HG02588 (cell line): ENCODE data around the gene GRXCR2.
"Not testable (repeated sequence)": the region's sequence is repeated elsewhere in the genome, so short reads cannot be mapped to it uniquely, and the experiment has no call there.

Source experiments
- ATAC-seq: cut with Tn5 transposase; IDR thresholded peaks from one replicate; pipeline ENCODE4 v1.9.1; 2021; ENCODE audit warnings: mild to moderate bottlenecking, moderate library complexity; ENCODE audit not compliant: unreplicated experiment

GRXCR2 gene, protein sequence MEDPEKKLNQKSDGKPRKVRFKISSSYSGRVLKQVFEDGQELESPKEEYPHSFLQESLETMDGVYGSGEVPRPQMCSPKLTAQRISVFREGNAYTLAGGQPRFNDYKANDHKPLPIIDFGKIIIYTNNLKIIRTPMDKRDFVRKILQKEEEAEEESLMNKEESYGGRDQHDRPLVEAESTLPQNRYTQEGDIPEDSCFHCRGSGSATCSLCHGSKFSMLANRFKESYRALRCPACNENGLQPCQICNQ

DNA sequence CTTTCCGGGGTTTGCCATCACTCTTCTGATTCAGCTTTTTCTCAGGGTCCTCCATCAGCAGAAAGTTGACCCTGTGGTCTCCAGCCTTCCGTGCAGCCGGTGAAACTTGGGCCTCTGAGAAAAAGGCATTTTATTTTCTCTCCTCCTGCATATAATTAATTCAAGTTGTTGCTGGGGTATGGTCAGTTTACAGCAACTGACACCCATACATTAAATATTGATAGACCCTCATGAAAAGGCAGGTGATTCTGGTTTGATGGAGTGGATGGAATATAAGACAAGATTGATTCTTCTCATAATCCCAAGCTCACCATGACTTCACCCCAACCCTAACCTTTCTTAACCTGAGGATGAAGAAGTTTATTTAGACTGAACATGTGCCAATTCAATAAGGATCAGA lies at the start of gene GRXCR2:
TSS of gene GRXCR2 (minus strand) at position 101 of the 400 bp plus-strand sequence. CDS start at position 55, 46 bp downstream.
- no peak for ATAC-seq

DNA sequence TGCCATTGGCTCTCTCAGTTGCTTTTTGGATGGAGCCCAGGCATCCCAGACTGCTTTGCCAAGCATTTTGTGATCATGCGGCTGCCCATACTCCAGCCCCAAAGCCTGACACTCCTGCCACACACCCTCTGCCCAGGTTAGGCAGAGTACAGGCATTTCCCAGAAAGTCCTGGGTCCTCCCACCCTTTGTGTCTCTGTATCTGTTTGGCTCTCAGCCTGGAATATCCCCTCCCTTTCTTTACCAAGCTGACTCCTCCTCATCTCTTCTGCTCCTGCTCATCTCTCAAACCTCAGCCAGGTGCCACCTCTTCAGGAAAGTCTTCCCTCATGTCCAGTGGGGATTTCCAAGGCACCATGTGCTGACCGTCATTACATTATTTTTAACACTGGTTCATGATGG lies 49.2 kb upstream of the GRXCR2 start:
- ATAC-seq: no peak

DNA sequence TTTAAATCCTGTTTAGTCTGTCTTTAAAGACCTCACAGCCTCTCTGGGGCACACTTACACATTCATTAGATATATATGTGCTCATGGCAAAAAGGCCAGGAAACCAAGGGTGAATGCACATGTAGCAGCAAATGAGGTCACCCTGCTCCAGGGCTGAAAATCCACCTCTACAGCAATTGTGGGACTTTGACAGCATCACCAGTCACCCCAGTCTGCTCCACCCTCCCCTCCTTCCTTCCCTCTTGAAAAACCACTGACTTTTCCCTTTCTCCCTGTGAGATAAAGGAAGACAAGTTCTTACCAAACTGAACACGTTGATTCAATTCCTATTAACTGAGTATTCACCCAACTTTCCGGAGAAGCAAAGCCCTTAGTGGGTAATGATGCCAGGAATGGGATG lies 48.4 kb upstream of the GRXCR2 start:
- no peak for ATAC-seq

DNA sequence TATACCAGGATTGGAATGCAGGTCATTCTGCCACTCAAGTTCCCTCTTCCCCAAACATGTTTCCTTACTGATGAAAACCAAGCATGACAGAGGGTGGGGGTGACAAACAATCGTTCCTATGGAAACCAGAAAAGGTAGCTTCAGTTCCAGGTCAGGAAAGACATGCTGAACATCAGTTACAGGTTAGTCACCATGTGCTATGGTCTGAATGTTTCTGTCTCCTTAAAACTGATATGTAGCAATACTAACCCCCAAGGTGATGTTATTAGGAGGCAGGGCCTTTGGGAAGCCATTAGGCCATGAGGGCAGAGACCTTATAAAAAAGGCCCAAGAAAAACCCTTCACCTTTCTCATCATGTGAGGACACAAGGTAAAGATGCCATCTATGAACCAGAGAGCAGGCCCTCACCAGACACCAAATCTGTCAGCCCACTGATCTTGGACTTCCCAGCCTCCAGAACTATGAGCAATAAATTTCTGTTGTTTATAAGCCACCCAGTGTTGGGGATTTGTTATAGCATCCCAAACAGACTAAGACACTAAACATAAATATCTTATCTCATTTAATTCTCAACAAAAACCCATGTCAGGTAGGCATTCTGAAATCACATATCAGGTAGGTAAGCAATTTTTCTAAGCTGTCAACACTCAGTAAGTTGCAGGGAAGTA lies 47.9 kb upstream of the GRXCR2 start:
- ATAC-seq: no peak

DNA sequence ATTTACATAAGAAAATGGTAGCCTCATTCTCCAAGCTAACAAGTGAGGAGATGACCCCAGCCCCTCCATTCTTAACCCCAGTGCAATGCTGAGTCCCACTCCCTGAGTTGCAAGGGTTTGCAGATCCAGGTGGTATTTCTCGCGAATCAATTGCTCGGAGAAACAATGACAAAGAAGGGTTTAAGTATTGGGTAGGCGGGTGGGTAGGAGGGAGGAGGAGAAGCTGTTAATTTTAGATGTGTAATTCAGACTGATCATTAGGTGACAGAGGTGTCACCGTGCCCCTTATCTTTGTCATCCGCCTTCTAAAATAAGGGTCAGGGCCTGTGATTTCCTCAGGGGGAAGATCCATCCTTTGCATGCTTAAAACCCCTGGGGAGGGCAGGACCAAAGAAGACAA lies 46.6 kb upstream of the GRXCR2 start:
- ATAC-seq: no peak

DNA sequence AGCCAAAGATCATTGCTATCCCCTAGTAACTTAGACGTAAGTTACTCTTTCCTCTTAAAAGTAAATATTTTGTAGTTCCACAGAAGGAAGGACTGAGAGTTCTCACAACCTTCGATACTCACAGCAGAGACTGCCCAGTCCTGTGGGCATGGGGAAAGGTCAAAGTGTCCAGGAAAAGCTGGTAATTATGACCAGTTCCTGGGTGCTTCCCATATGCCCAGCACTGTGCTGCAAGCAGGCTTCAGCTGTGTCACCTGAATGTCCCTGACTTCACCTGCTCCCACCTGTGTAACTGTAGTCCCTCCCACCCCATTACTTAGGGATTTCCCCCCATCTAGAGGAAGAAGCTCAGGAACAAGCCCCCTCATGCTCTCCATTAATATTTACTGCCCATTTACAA lies 45.6 kb upstream of the GRXCR2 start:
- no peak for ATAC-seq

DNA sequence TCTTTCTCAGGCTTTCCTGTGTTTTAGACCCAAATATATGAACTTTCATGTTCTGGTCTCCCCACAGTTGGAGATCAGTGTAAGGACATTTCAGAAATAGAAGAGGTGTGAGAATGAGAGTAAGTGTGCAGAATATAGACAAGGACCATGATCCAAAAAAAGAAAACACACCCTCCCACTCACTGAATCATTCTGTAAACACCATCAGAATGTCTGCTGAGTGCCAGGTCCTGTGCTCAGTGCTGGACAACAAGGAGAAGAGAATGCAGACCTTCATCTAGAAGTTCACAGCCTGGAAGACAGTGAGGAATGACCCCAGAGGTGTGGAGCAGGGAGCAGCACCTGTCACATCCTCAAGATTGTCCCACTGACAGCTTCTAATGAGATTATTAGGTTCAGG lies 44.5 kb upstream of the GRXCR2 start:
- no peak for ATAC-seq

DNA sequence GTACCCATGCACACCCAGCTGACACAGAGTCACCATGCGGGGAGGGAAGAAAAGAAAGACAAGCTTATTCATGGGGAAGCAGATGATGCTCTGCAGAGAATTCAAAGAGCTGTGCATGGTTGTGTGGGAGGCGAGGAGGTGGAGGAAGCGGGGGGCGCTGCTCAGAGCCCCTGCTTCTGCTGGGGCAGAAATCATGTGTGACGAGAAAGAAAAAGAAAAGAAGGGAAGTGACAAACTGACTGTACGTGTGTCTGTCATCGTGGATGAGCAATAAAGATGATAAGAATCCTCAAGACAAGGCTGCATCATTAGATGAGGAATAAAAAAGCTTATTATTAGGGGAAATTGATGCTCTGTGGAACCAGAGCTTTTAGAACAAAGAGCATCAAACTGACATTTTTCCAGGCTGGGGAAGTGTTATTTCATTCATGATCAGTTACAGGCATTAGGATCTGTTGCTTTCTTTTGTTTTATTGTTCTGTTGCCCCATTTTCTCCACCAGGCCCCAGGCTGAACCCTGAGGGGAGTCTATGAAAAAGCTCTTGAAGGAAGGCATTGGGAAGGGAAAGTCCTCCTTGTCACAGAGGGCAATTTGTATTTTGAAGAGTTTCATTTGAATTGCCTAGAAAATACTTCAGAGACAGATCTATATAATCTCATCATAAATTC lies 43.3 kb upstream of the GRXCR2 start:
- no peak for ATAC-seq

DNA sequence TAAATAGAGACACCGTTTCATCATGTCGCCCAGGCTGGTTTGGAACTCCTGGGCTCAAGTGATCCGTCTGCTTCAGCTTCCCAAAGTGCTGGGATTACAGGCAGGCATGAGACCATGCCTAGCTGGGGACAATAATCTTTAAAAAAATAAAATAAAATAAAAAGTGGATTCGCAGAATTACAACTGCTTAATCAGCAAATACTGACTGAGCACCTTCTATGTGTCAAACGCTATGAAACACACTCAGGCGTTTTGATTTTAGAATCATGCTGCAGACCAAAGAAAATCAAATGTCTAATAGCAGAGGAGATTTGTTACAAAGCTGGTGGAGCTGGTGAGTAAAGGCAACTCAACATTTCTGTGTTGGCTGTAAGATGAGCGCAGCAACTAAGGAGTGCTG lies 40.9 kb upstream of the GRXCR2 start:
- no peak for ATAC-seq

DNA sequence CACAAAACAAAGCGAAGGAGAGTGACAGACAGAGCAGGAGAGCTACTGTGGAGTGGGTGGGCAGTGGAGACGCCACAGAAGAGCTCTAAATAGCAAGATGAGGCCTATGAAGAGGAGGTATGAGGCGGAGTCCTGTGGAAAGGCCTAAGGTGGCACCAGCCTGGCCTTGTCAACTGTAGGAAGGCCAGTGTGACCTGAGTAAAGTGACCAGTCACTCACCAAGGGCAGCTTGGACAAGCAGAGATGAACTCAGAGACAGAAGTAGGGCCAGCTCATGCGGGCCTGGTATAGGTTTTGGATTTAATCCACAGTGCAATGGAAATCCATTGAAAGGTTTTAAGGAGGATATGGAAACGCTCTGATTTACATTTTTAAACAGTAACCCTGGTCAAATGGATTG lies 39.8 kb upstream of the GRXCR2 start:
- ATAC-seq: no peak

DNA sequence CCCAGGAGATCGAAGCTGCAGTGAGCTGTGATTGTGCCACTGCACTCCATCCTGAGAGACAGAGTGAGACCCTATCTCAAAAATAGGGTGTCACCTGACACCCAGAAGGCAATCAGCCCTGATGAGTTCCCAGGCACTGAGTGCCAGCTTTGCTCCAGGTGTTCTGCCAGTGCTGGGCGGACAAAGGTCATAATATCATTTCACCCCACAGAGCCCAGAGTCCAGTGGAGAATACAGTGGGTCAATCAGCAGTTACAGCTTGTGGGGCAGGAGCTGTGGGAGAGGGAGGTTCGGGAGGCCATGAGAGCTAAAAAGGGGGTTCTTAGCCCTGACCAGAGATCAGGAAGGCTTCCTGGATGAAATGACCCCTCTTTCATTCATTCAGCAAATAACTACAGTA lies 39.2 kb upstream of the GRXCR2 start:
- no peak for ATAC-seq

DNA sequence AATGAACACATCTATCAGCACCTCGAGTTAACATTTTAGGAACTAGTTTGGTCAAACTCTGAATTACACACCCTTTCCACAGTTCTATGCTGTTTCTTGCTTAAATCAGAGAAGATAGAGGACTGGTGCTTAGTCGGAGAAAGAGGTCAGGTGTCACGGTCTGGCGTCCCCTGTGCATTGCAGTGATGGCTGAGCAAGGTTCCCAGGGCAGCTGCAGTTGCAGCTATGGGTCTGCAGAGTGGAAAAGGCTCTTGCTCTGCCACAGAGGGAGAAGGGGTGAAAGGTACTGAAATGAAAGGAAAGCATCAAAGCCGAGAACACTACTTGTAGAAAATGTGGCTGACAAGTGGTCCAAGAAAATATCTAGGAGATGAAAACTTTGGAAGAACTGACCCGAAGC lies 38.4 kb upstream of the GRXCR2 start:
- no peak for ATAC-seq

DNA sequence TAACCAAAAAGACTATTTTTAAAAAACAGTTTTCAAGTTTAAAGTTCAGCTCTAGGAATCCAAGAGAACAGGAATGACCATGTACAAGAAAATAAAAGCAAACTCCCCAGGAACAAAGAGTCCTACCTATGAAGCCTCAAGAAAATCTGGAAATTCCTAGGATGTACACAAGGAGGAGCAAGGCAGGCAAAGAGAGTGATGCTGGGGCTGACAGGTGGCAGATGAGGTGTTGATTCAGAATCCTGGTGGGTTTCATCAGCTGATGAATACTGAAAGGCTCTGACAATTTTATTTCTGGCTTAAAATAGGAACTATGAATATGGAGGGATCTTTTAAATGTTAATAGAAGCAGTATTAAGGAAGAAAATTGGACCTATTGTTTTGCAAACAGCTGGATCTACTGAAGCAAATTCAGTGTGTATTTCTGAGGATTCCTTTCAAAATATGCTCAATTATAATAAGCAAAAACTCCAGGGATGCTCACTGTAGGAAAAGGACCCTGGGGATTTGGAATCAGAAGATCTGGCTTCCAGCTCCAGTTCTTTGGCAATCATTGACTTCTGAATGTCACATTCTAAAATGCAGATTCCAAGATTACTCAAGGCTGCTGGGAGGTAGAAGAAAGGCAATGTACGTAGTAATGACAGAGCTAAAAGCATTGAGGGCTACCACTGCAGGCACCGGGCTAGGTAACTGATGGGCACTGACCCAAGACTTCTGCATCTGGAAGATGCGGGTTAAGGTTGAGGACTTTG lies 35.6 kb upstream of the GRXCR2 start:
- ATAC-seq: no peak

DNA sequence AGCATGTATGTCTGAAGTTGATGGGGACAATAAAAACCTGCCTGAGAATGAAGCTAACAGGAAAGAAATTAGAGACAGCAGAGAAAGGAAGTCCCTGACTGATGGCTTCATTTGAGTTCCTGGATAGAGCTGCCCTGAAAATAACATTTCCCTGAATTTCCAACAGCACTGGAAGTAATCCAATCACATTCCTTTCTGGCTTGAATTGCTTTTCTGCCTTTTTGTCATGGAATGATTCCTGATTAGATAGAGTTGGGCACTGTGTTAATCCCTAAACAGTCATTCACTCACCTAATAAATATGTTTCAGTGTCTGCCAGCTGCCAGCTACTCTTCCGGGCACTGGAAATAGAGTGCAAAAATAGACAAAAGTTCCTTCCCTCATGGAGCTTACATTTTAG lies 33.6 kb upstream of the GRXCR2 start:
- ATAC-seq: no peak

DNA sequence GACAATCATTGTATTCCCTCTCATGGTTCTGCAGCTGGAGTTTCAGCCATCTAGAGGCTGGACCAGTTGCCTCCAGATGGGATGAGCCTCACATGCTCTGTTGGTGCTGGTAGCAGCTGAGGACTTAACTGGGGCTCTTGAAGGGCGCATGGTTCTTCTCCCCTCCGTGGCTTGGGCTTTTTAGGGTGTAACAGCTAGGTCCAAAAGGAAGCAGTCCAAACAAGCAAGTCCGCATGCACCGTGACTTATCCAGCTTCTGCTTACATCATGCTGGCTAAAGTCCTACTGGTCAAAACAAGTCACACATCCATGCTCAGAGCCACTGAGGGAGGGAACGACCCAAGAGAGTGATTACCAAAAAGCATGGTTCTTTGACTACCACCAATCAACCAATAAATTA lies 31.9 kb upstream of the GRXCR2 start:
- ATAC-seq: no peak

DNA sequence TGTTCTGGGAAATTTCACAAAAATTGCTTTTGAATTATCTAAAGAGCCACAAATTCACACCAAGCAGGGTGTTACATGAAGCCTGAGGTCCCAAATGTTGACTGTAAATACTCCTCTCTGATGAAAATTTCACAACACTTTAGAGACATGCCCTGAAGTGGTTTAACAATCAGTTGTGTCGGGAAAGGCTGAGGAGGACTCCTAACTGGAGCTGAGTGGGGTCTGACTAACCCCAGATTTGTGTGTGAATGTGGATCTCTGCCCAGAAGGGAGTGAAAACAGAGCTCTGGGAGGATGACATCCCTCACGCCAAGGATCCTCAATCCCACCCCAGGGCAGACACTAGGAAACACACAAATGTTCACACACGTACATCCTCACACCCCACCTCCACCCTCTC lies 31.1 kb upstream of the GRXCR2 start:
- no peak for ATAC-seq

DNA sequence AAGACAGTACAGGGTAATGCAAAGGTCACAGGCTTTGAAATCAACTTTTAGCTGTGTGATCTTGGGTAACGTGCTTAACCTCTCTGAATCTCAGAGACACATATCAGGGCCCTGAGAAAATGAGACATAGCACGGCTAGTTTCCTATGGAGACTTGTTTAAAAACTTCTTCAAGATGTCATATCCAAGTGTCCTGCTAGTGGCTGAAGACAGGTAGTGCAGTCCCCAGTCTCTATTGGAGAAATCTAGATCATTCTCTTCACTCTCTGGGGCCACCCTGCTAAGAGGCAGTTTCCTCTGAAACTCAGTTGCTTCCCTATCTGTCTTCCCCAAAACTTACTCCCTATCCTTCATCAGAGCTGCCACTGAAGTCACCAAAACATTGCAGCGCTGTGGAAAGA lies 30.3 kb upstream of the GRXCR2 start:
- no peak for ATAC-seq

DNA sequence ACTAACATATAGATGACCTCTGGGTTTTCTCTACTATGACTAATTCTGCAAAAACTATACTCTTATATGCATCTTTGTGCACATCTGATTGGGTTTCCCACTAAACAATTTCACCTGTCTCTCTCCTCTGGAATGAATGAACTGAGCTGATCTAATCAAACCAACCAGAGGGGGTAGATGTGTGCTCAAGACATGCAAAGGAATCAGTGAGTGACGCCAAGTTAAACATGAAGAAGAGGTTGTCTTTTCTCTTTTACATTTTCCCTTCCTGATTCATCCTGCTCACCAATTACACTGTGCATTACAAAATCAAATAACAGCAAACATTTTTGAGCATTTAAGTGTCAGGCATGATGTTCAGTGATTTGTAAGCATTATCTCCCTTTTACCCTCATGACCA lies 29.6 kb upstream of the GRXCR2 start:
- no peak for ATAC-seq

DNA sequence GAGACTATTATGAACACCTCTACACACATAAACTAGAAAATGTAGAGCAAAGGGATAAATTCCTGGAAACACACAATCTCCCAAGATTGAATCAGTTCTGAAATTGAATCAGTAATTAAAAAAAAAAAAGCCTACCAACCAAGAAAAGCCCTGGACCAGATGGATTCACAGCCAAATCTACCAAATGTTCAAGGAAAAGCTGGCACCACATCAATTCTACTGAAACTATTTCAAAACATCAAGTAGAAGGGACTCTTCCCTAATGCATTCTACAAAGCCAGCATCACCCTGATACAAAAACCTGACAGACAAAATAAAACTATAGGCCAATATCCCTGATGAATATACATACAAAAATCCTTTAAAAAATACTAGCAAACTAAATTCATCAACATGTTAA lies 25.4 kb upstream of the GRXCR2 start:
- no peak for ATAC-seq

DNA sequence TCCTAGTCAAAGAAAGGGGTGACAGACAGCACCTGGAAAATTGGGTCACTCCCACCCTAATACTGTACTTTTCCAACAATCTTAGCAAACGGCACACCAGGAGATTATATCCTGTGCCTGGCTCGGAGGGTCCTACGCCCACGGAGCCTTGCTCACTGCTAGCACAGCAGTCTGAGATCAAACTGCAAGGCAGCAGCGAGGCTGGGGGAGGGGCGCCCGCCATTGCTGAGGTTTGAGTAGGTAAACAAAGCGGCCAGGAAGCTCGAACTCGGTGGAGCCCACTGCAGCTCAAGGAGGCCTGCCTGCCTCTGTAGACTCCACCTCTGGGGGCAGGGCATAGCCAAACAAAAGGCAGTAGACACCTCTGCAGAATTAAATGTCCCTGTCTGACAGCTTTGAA lies 18.6 kb upstream of the GRXCR2 start:
- not testable (repeated sequence) for ATAC-seq

DNA sequence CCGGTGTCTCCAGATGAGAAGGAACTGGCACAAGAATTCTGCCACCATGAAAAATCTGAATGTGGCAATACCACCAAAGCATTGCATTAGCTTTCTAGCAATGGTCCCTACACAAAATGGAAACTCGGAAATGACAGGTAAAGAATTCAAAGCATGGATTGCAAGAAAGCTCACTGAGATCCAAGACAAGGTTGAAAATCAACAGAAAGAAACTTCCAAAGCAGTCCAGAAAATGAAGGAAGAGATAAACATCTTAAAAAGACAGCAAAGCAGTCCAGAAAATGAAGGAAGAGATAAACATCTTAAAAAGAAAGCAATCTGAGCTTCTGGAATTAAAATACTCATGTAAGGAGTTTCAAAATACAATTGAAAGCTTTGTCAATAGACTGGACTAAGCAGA lies 16.8 kb upstream of the GRXCR2 start:
- ATAC-seq: no peak
